Stimulated activated CD8-positive, alpha-beta memory T cell treated with anti-CD3 and anti-CD28 coated beads, Interleukin-12 subunit alpha, Interleukin-12 subunit beta, amount 100 ng/mL, for 4 hours (primary cell): ENCODE data around the gene MARCHF3.
"Not testable (repeated sequence)": the region's sequence is repeated elsewhere in the genome, so short reads cannot be mapped to it uniquely, and the experiment has no call there.

Source experiments
- DNase-seq: peaks from one replicate; pipeline ENCODE4 v3.0.0-alpha.2; 2020; ENCODE audit warnings: low read depth

Gene MARCHF3

GRCh38 chr5:126917918-126918614 lies 112.3 kb downstream of the MARCHF3 start:
- no peak for DNase-seq

- DNase-seq = no peak
These were observed 114.9 kb downstream of the MARCHF3 start for GRCh38 chr5:126915496-126915895.

GRCh38 chr5:126914801-126915436 lies 115.4 kb downstream of the MARCHF3 start:
- DNase-seq = no peak

GRCh38 chr5:126912616-126913200 lies 117.7 kb downstream of the MARCHF3 start:
- no peak for DNase-seq

DNA sequence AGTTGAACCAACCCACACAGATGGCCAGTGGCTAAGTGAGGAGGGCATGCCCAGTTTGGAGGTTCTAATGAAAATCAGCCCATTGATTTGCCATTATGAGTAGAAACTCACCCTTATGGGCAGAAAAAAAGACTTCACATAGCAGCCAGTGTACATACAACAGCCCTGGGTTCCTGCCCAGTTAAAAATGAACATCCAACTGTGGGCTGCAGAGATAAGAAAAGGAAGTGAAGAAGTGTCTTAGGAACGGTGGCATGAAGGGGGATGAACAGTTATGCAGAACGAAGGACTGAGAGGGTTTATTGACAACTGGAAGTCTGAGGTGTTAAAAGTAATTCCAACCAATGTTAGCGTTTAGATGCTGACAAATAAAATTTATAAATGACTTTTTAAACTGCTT lies 118.4 kb downstream of the MARCHF3 start:
- no peak for DNase-seq

- no peak for DNase-seq
These were observed 120.5 kb downstream of the MARCHF3 start for GRCh38 chr5:126909856-126910255.

- DNase-seq = not testable (repeated sequence)
These were observed 126.0 kb downstream of the MARCHF3 start for GRCh38 chr5:126904407-126904806.

DNA sequence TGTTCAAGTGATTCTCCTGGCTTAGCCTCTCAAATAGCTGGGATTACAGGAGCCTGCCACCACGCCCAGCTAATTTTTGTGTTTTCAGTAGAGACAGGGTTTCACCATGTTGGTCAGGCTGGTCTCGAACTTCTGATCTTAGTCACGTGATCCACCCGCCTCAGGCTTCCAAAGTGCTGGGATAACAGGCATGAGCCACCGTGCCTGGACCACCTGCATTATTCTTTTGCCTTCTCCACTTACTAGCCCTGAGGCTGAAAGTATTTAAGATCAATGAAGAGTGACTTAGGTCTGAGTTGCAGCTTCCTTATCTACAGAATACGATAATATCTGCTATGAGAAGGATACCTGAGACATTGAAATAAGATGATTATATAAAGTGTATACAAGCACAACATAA lies 129.6 kb downstream of the MARCHF3 start:
- DNase-seq = no peak

DNA sequence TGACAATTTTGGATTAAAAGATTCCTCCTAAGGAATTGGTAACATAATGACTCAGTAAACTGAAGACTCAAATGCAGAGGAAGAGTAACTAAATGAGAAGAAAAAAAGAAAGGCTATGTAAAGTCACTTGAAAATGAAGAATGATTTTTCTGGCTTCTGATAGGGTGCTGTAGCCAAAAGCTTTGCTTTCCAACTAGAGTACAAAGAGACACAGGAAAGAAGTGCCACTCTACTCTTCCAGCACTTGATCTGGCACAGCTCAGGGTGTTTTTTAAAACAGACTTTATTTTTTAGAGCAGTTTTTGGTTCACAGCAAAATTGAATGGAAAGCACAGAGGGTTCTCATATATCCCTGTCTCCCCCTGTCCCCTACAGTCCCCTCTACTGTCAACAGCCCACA lies 130.9 kb downstream of the MARCHF3 start:
- no peak for DNase-seq

GRCh38 chr5:126897851-126898630 lies 132.3 kb downstream of the MARCHF3 start:
- no peak for DNase-seq

DNA sequence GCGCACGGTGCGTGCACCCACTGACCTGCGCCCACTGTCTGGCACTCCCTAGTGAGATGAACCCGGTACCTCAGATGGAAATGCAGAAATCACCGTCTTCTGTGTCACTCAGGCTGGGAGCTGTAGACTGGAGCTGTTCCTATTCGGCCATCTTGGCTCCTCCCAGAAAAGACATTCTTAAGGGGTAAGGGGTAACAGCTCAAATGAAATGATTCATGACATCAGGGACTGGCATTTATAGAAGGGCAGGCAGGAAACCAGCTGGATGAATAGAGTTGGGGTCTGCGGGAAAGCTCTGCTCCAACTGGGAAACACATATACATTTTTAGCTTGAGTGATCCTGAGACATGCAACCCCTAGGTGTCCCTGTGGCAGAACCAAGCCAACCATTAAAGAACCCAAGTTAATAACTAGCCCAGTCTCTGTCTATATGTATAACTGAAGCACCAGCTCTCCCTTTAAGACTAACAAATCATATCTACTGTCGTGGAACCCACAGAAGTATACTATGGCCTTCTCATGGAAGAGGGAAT lies 134.1 kb downstream of the MARCHF3 start:
- no peak for DNase-seq

DNA sequence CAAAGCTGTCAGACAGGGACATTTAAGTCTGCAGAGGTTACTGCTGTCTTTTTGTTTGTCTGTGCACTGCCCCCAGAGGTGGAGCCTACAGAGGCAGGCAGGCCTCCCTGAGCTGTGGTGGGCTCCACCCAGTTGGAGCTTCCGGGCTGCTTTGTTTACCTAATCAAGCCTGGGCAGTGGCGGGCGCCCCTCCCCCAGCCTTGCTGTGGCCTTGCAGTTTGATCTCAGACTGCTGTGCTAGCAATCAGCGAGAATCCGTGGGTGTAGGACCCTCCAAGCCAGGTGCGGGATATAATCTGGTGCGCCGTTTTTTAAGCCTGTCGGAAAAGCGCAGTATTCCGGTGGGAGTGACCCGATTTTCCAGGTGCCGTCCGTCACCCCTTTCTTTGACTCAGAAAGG lies 134.6 kb downstream of the MARCHF3 start:
- not testable (repeated sequence) for DNase-seq

DNA sequence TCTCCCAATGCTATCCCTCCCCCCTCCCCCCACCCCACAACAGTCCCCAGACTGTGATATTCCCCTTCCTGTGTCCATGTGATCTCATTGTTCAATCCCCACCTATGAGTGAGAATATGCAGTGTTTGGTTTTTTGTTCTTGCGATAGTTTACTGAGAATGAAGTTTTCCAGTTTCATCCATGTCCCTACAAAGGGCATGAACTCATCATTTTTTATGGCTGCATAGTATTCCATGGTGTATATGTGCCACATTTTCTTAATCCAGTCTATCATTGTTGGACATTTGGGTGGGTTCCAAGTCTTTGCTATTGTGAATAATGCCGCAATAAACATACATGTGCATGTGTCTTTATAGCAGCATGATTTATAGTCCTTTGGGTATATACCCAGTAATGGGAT lies 139.9 kb downstream of the MARCHF3 start:
- DNase-seq = not testable (repeated sequence)

- no peak for DNase-seq
These were observed 142.2 kb downstream of the MARCHF3 start for GRCh38 chr5:126888175-126888574.

- no peak for DNase-seq
These were observed 146.0 kb downstream of the MARCHF3 start for GRCh38 chr5:126884269-126884819.

DNA sequence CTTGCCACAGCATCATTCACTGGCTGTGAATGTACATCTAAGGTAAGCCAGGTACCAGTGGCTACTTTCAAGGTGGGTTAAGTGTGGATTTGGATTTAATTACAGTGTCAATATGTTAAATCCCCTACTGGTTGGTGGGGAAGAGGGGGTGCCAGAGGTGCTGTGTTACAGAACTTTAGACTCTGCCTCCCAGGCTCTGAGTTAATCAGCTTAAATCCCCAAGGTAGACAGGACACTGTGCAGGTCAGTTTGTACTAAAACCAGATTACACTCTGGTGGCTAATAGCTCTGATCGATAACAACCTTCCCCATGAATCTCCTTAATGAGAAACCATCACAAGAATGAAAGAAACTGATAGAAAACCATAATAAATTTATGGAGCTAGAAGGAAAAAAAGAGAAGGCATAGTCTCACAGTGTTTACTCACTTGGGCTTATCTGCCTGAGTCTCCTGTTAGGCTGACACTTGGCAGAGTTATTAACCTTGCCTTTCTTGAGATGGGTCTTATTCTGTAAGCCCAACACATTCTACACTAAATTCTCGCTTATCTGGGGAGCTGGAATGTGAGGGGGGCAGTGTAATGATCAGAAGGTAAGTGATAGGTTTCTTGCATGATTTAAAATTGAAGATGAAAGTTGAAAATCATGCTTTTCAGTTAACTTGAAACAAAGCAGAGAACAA lies 146.7 kb downstream of the MARCHF3 start:
- DNase-seq = no peak

GRCh38 chr5:126881821-126882600 lies 148.3 kb downstream of the MARCHF3 start:
- DNase-seq = no peak

GRCh38 chr5:126878634-126879033 lies 151.7 kb downstream of the MARCHF3 start:
- DNase-seq = no peak

DNA sequence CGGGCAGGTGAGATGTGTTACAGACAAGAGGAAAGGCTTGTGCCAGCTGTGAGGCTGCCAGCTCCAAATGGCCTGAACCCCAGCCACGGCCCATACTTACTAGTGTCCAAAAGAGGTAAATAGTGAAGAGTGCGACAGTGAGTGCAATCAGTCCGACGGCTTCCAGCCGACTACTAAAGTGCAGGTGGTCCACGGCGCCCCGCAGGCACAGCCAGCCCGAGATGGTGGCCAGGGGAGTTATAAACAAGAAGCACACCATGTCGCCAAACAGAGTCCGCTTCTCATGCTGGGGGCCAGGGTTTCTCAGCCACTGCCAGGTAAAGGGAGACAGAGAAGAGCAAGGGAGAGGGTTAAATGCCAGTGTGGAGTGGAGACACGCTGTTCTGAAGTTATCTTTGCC lies 152.3 kb downstream of the MARCHF3 start:
- DNase-seq = no peak

DNA sequence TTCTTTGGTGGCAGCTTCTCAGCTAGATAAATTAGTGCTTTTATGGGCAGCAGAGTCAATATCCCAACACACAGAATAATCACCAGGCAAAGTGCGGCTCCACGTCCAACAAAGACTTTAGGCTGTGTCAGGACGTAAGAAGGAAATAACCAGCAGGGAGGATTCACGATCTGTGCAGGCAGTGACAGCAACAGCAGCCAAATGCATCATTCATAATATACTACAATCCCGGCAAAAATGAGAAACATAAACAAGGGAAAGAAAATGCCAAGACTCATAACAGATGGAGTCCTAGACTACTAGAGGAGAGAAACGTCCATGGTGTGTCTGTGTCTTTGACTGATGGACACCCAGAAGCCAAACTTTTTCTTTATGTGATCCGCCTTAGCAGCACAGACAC lies 152.8 kb downstream of the MARCHF3 start:
- DNase-seq = no peak

GRCh38 chr5:126875303-126875785 lies 155.0 kb downstream of the MARCHF3 start:
- DNase-seq = no peak
